Measurements from ENCODE around the gene ITPR2. TPM values are rescaled to one million over a fixed set of nuclear protein-coding genes. Genes with fewer than 3 reads are reported as not detected.

ITPR2 gene
- total RNA-seq, 1 donor from 2014 or later, result 12.5 TPM

DNA sequence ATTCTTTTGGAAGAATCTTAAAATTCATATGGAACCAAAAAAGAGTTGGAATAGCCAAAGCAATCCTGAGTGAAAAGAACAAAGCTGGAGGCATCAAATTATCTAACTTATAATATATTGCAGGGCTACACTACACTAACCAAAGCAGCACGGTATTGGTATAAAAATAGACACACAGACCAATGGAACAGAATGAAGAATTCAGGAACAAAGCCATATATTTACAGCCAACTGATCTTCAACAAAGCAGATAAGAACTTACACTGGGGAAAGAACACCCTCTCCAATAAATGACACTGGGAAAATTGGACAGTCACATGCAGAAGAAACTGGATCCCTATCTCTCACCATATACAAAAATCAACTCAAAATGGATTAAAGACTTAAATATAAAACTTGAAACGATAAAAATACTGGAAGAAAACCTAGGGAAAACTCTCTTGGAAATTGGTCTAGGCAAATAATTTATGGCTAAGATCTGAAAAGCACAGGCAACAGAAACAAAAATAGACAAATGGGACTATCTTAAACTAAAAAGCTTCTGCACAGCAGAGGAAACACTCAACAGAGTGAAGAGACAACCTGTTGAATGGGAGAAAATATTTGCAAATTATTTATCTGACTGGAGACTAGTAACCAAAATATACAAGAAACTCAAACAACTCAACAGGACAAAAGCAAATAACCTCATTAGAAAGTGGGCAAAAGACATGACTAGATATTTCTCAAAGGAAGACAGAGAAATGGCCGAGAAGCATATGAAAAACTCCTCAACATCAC is 286.3 kb downstream of the ITPR2 start:
- no peak for DNase-seq (ENCODE audit: low spot score in 2 of 2)
- TF ChIP-seq, protein P1, sequence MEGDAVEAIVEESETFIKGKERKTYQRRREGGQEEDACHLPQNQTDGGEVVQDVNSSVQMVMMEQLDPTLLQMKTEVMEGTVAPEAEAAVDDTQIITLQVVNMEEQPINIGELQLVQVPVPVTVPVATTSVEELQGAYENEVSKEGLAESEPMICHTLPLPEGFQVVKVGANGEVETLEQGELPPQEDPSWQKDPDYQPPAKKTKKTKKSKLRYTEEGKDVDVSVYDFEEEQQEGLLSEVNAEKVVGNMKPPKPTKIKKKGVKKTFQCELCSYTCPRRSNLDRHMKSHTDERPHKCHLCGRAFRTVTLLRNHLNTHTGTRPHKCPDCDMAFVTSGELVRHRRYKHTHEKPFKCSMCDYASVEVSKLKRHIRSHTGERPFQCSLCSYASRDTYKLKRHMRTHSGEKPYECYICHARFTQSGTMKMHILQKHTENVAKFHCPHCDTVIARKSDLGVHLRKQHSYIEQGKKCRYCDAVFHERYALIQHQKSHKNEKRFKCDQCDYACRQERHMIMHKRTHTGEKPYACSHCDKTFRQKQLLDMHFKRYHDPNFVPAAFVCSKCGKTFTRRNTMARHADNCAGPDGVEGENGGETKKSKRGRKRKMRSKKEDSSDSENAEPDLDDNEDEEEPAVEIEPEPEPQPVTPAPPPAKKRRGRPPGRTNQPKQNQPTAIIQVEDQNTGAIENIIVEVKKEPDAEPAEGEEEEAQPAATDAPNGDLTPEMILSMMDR (IDR thresholded peaks at IDR 0.05), result no peak
- H3K27me3 ChIP-seq, result no peaks in the 10 kb centered on the region
- intact Hi-C loops (cut with DNase I), result no loop called here
- H3K4me3 ChIP-seq, result no peak overlapping the region
- peaks cover 0 to 8% of the 10 kb centered on the region in 2 donors for H3K36me3 ChIP-seq
- no peak overlapping the region for H3K27ac ChIP-seq
- H3K4me1 ChIP-seq, result no peaks in the 10 kb centered on the region
- H3K9me3 ChIP-seq, result no peaks in the 10 kb centered on the region

DNA sequence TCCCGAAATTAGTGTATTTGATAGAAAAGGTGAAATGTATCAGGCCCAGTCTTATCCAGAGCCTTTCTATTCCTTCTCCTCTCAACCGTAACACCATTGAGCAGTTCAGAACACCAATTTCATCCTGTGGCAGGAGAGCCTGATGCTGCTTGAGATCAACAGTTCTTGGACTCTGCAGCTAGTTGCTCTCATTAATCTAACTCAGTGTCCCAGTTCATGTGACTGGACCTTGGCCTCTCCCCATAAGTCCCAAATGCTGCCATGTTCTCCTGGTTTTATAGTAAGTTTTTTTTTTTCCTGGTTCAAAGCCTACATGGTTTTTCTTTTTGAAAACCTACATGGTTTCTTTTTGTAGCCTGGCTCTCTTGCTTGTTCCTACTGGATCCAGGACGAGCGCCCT is 293.9 kb downstream of the ITPR2 start:
- no peak for DNase-seq (ENCODE audit: low spot score in 2 of 2)
- TF ChIP-seq, protein P1 (IDR thresholded peaks at IDR 0.05), result no peak
- Histone ChIP-seq H3K27me3 (no peaks in the 10 kb centered on the region), H3K27ac (no peak overlapping the region), H3K36me3 (no peaks in the 10 kb centered on the region), H3K9me3 (no peaks in the 10 kb centered on the region), H3K4me1 (no peaks in the 10 kb centered on the region), H3K4me3 (no peak overlapping the region)
- intact Hi-C loops (cut with DNase I), result no loop called here

DNA sequence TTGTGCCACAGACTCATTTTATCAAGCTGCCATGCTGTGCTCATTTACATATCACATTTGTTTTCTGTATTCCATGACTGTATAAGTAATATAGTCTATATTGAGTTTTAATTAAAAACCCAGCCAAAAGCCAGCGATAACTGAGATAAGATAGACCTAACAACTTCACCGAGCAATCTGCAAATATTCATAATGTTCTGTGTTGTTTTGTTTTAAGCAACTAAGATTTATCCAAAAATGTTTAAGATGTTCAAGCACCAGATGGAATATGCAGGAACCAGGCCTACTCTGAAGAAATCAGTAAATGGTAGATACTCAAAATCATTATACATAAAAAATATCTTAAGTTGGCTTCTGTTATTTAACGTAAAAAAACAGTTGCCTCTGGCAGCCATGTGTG is 295.3 kb downstream of the ITPR2 start:
- no peak for DNase-seq (ENCODE audit: low spot score in 2 of 2)
- TF ChIP-seq, protein P1 (IDR thresholded peaks at IDR 0.05), result no peak
- intact Hi-C loops (cut with DNase I), result no loop called here
- Histone ChIP-seq H3K4me3 (no peak overlapping the region), H3K36me3 (no peaks in the 10 kb centered on the region), H3K27me3 (no peaks in the 10 kb centered on the region), H3K4me1 (no peaks in the 10 kb centered on the region), H3K27ac (no peak overlapping the region), H3K9me3 (no peaks in the 10 kb centered on the region)

DNA sequence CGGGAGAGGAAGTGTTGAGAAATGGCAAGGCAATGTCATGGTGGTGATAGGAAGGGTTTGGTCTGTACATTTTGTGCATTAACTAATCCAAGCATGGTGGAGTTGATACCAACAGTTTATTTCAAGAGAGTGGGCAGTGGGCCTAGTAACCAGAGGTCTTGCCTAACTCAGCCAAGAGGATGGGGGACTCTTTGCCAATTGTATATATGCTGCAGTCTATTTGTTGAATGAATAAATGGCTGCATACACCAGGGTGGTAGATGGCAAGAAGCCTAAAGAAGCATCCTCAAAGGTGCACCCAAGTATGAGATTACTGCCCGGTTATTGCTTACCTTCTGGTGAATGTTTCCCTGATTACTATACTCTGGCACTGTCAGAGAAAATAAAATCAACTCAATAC is 295.9 kb downstream of the ITPR2 start:
- Histone ChIP-seq H3K36me3 (no peaks in the 10 kb centered on the region), H3K9me3 (no peaks in the 10 kb centered on the region), H3K4me3 (no peak overlapping the region), H3K27ac (no peak overlapping the region), H3K27me3 (no peaks in the 10 kb centered on the region), H3K4me1 (no peaks in the 10 kb centered on the region)
- DNase-seq (ENCODE audit: low spot score in 2 of 2), result no peak
- intact Hi-C loops (cut with DNase I), result no loop called here
- TF ChIP-seq, protein P1 (IDR thresholded peaks at IDR 0.05), result no peak

DNA sequence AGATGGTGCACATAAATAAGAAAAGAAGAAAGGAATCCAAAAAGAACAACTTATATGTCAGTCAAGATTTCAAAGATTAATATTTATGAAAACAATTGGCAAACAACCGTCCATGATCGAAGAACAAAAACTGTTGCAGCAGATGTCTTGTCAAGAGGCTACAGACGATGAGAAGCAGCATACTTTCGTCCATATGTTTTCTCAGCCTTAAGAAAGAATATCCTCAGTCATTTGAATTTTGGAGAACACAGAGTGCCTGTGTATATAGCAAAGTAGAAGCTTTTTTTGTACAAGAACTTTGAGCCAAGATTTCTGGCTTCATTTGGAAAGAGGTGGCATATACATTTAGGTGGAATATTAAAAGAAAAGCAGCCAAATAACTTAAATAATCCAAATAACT is 297.2 kb downstream of the ITPR2 start:
- H3K36me3 ChIP-seq, result no peaks in the 10 kb centered on the region
- no peak for DNase-seq (ENCODE audit: low spot score in 2 of 2)
- no peak overlapping the region for H3K4me3 ChIP-seq
- no peaks in the 10 kb centered on the region for H3K27me3 ChIP-seq
- TF ChIP-seq, protein P1 (IDR thresholded peaks at IDR 0.05), result no peak
- H3K4me1 ChIP-seq, result no peaks in the 10 kb centered on the region
- intact Hi-C loops (cut with DNase I), result no loop called here
- H3K27ac ChIP-seq, result no peak overlapping the region
- no peaks in the 10 kb centered on the region for H3K9me3 ChIP-seq

All from ascending aorta (tissue), 2 donors.